Ovary (tissue), 3 donors: Measurements from ENCODE around the gene ZNF598.

Source experiments
- CTCF ChIP-seq, 3 donors: fragments of 450-650 bp in 2 of 3; fragments of 200-600 bp in 1 of 3; IDR thresholded peaks; one replicate each; pipeline versions ENCODE4 v1.5.1 to v1.8.0; 2016 to 2022; ENCODE audit warnings: antibody characterized with exemption in 3 of 3, mild to moderate bottlenecking in 1 of 3
- POLR2A ChIP-seq: fragments of 450-650 bp; IDR thresholded peaks from one replicate; pipeline ENCODE4 v1.6.1; 2017; ENCODE audit warnings: antibody characterized with exemption, mild to moderate bottlenecking, moderate library complexity
- donor health status: DM: no; HTN: no; CAD: no.

- TF ChIP-seq CTCF (IDR thresholded peaks at IDR 0.05) = no peak
- no peak for TF ChIP-seq POLR2A
Measured at GRCh38 chr16:1991135-1991551, 18.5 kb downstream of the ZNF598 start.
